GM23338 (cell line): ENCODE results near the gene BIRC6. TPM values are rescaled to one million over a fixed set of nuclear protein-coding genes. Genes with fewer than 3 reads are reported as not detected.

ENCODE experiments used
- ATAC-seq: fragments of 200-7000 bp; cut with Tn5 transposase; 3 replicates; pipeline ENCODE4 v1.9.1; 2020
- DNase-seq: peaks from one replicate; pipeline ENCODE4 v3.0.0-alpha.2; 2015; ENCODE audit warnings: low spot score
- H2AFZ ChIP-seq: fragments of 200-600 bp; sonication (generic); 2 replicates; pipeline ENCODE4 v1.8.0; 2016; ENCODE audit warnings: antibody characterized with exemption, mild to moderate bottlenecking, moderate library complexity
- H3F3A ChIP-seq: fragments of 200-600 bp; sonication (generic); replicated peaks from 2 replicates; pipeline ENCODE4 v1.8.0; 2017; ENCODE audit warnings: antibody characterized with exemption, mixed run types, low read depth
- H3K27ac ChIP-seq: fragments of 200-600 bp; sonication (generic); 2 replicates; pipeline ENCODE4 v1.6.1; 2016; ENCODE audit warnings: low read depth
- H3K27me3 ChIP-seq: fragments of 200-600 bp; sonication (generic); 2 replicates; pipeline ENCODE4 v1.8.0; 2016; ENCODE audit warnings: mild to moderate bottlenecking, mixed run types, moderate library complexity; ENCODE audit not compliant: insufficient read depth
- H3K36me3 ChIP-seq: fragments of 200-600 bp; sonication (generic); 2 replicates; pipeline ENCODE4 v1.8.0; 2016; ENCODE audit warnings: mild to moderate bottlenecking; ENCODE audit not compliant: insufficient read depth
- H3K4me1 ChIP-seq: fragments of 200-600 bp; sonication (generic); 2 replicates; pipeline ENCODE4 v1.8.0; 2016; ENCODE audit warnings: mild to moderate bottlenecking, moderate library complexity; ENCODE audit not compliant: insufficient read depth
- H3K4me2 ChIP-seq: fragments of 200-600 bp; sonication (generic); 2 replicates; pipeline ENCODE4 v1.7.1; 2017; ENCODE audit warnings: mixed run types
- H3K4me3 ChIP-seq: fragments of 200-600 bp; sonication (generic); 2 replicates; pipeline ENCODE4 v1.6.1; 2016; ENCODE audit warnings: mixed run types
- H3K79me2 ChIP-seq: fragments of 200-600 bp; sonication (generic); replicated peaks from 2 replicates; pipeline ENCODE4 v1.8.0; 2017; ENCODE audit warnings: mild to moderate bottlenecking; ENCODE audit not compliant: insufficient read depth
- H3K9me2 ChIP-seq: fragments of 200-600 bp; sonication (generic); 2 replicates; pipeline ENCODE4 v1.8.0; 2017; ENCODE audit not compliant: insufficient read depth
- H4K20me1 ChIP-seq: fragments of 200-600 bp; sonication (generic); replicated peaks from 2 replicates; pipeline ENCODE4 v1.8.0; 2017; ENCODE audit warnings: mild to moderate bottlenecking; ENCODE audit not compliant: insufficient read depth
- H3K27ac Mint-ChIP-seq: 2 replicates; pipeline ENCODE4 v1.8.0; 2020; ENCODE audit warnings: inconsistent platforms, mild to moderate bottlenecking, moderate library complexity, mixed read lengths
- H3K27me3 Mint-ChIP-seq: 3 replicates; pipeline ENCODE4 v1.8.0; 2022; ENCODE audit warnings: low read depth, mild to moderate bottlenecking, moderate library complexity, mixed read lengths, inconsistent platforms; ENCODE audit not compliant: insufficient read depth, poor library complexity
- H3K36me3 Mint-ChIP-seq: 3 replicates; pipeline ENCODE4 v1.8.0; 2021; ENCODE audit warnings: low read depth, mild to moderate bottlenecking, inconsistent platforms, moderate library complexity, mixed read lengths
- H3K4me1 Mint-ChIP-seq: 3 replicates; pipeline ENCODE4 v1.8.0; 2020; ENCODE audit warnings: mild to moderate bottlenecking, inconsistent platforms, mixed read lengths
- H3K4me3 Mint-ChIP-seq: 3 replicates; pipeline ENCODE4 v1.8.0; 2021; ENCODE audit warnings: moderate library complexity, mild to moderate bottlenecking, inconsistent platforms, mixed read lengths
- H3K9me3 Mint-ChIP-seq: 3 replicates; pipeline ENCODE4 v1.8.0; 2020; ENCODE audit warnings: moderate library complexity, mild to moderate bottlenecking, inconsistent platforms, mixed read lengths
- CREB1 ChIP-seq: fragments of 250-450 bp; sonication (Bioruptor Pico); IDR thresholded peaks from 2 replicates; pipeline ENCODE4 v1.5.0; 2020; ENCODE audit warnings: low read depth, mild to moderate bottlenecking, moderate library complexity
- CTCF ChIP-seq, 2 experiments: fragments of 200-600 bp in 1 of 2; sonication (generic) in 1 of 2; conservative IDR thresholded peaks; 2 replicates each; pipeline versions ENCODE4 v1.5.1 to v1.6.1; 2016 to 2017; ENCODE audit warnings: antibody characterized with exemption in 2 of 2, low read depth in 2 of 2, mild to moderate bottlenecking in 2 of 2, moderate library complexity in 1 of 2
- EZH2 ChIP-seq: fragments of 200-600 bp; sonication (generic); IDR thresholded peaks from one replicate; pipeline ENCODE4 v1.8.0; 2017; ENCODE audit warnings: antibody characterized with exemption, mild to moderate bottlenecking, low read depth; ENCODE audit not compliant: unreplicated experiment
- EZH2phosphoT487 ChIP-seq: fragments of 200-600 bp; sonication (generic); IDR thresholded peaks from one replicate; pipeline ENCODE4 v1.8.1; 2018; ENCODE audit warnings: antibody characterized with exemption; ENCODE audit not compliant: unreplicated experiment
- NANOG ChIP-seq: IDR thresholded peaks from 2 replicates; pipeline ENCODE4 v1.6.1; 2016; ENCODE audit warnings: antibody characterized with exemption, borderline replicate concordance
- POLR2AphosphoS5 ChIP-seq: IDR thresholded peaks from 2 replicates; pipeline ENCODE4 v1.6.1; 2016; ENCODE audit warnings: antibody characterized with exemption, low read depth
- STAT1 ChIP-seq: IDR thresholded peaks from one replicate; pipeline ENCODE4 v1.6.1; 2016; ENCODE audit warnings: antibody characterized with exemption; ENCODE audit not compliant: unreplicated experiment
- ZNF114 ChIP-seq: fragments of 250-450 bp; sonication (Bioruptor Pico); IDR thresholded peaks from 2 replicates; pipeline ENCODE4 v1.5.0; 2020; ENCODE audit warnings: mild to moderate bottlenecking, moderate library complexity
- ZNF462 ChIP-seq: fragments of 250-450 bp; sonication (Bioruptor Pico); IDR thresholded peaks from 2 replicates; pipeline ENCODE4 v1.5.0; 2020; ENCODE audit warnings: mild to moderate bottlenecking, moderate library complexity
- polyA plus RNA-seq: library from polyadenylated mRNA; unstranded; fragments of >200 nt; fragmentation: Nextera tagmentation; extraction: Ambion mirVana; gene quantifications from 2 replicates; pipeline ENCODE4 v1.2.1, GENCODE V29; 2016
- total RNA-seq: library from RNA; depleted of rRNA; stranded (reverse); fragments of >200 nt; shearing (Covaris generic); gene quantifications from 2 replicates; pipeline ENCODE4 v1.2.3, GENCODE V29; 2014
- TF ChIP-seq, protein P1 (sequence below): IDR thresholded peaks from 2 replicates; pipeline ENCODE4 v1.6.1; 2016; ENCODE audit warnings: antibody characterized with exemption

The BIRC6 gene
- total and polyA plus RNA-seq, 2 experiments from 2014 or later: 85.8 to 131 TPM

DNA sequence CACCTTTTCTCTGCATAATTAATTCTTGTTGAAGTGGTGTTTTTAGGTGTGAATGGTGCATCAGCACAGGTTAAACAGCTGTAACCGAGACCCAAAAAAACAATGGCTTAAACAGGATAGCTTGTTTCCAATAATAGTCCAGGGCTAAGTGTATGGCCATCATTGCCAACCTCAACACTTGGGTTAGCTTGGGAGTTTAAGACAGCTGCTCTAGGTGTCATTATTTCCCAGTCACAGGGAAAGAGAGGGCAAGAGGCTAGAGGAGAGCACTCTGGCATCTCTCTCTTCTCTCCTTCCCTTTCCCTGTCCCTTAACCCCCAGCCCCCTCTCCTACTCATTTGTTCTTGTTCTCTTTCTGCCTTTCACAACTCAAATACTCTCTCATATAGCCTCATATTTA, 21.1 kb downstream of the BIRC6 start (continued):
- TF ChIP-seq ZNF462 (CRISPR knock-in tag) (no peak), POLR2AphosphoS5 (no peak), STAT1 (no peak), EZH2 (no peak), ZNF114 (no peak), EZH2phosphoT487 (no peak), CTCF (conservative IDR thresholded peaks at IDR 0.05; ENCODE audit: low read depth in 2 of 2) (no peak)

DNA sequence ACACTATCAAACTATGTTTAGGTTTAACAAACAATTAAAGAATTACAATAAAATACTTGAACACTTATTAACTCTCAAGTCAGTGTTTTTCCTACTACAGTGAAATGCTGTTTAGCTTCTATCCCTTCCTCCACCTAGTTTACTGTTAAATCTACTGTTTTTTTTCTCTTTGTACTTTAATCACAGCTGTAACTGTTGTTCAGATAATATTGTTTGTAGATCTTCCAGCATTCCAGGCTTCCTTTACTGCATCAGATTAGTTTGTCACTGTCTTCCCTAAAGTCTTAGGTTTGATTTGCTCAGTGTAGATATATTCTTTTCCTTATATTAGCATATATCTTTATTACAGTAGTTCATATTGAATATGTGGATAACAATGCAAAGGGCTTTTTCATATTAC, 22.5 kb downstream of the BIRC6 start:
- Histone ChIP-seq H3F3A (0 out of 2 replicates have a peak, but pooled peaks cover 6% of the 10 kb centered on the region), H3K9me2 (no peaks in the 10 kb centered on the region), H3K79me2 (peaks cover 90% of the 10 kb centered on the region), H2AFZ (no peak overlapping the region), H3K4me3 (no peak overlapping the region), H3K4me2 (no peak overlapping the region), H3K27me3 (no peaks in the 10 kb centered on the region), H3K36me3 (no peaks in the 10 kb centered on the region; the same call in 1 of the 2 replicates), H3K27ac (no peak overlapping the region), H3K4me1 (no peaks in the 10 kb centered on the region), H4K20me1 (peaks cover 30% of the 10 kb centered on the region)
- DNase-seq: no peak
- peaks cover 23% of the 10 kb centered on the region for H3K36me3 Mint-ChIP-seq
- H3K4me3 Mint-ChIP-seq: no peak overlapping the region
- TF ChIP-seq CREB1 (CRISPR knock-in tag) (no peak), POLR2AphosphoS5 (no peak), NANOG (no peak), STAT1 (no peak), EZH2 (no peak)
- TF ChIP-seq, protein P1, sequence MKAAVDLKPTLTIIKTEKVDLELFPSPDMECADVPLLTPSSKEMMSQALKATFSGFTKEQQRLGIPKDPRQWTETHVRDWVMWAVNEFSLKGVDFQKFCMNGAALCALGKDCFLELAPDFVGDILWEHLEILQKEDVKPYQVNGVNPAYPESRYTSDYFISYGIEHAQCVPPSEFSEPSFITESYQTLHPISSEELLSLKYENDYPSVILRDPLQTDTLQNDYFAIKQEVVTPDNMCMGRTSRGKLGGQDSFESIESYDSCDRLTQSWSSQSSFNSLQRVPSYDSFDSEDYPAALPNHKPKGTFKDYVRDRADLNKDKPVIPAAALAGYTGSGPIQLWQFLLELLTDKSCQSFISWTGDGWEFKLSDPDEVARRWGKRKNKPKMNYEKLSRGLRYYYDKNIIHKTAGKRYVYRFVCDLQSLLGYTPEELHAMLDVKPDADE: no peak
- H3K27ac Mint-ChIP-seq: no peak overlapping the region
- H3K9me3 Mint-ChIP-seq: no peaks in the 10 kb centered on the region
- H3K4me1 Mint-ChIP-seq: peaks cover 6% of the 10 kb centered on the region; the same call in 2 of the 3 replicates
- no peak for ATAC-seq
- peaks cover 2% of the 10 kb centered on the region for H3K27me3 Mint-ChIP-seq
